Spleen (tissue), 11 donors: Measurements from ENCODE around the gene ATG14. TPM values are rescaled to one million over a fixed set of nuclear protein-coding genes. Genes with fewer than 3 reads are reported as not detected.
A peak's percentile ranks its signal among the peaks of the same experiment; 100 is the strongest.
"Not testable (repeated sequence)": the region's sequence is repeated elsewhere in the genome, so short reads cannot be mapped to it uniquely, and the experiment has no call there.

Experiments
- DNase-seq: peaks from one replicate; pipeline ENCODE4 v3.0.0-alpha.2; 2020
- H3K27ac ChIP-seq, 8 donors: fragments of 200-600 bp; sonication (generic) in 7 of 8; 1 replicate in 4 of 8; 2 replicates in 4 of 8; pipeline versions ENCODE4 v1.5.0 to v1.8.0; 2016 to 2021; ENCODE audit warnings: inconsistent platforms in 4 of 8, mild to moderate bottlenecking in 4 of 8, moderate library complexity in 1 of 8
- H3K27me3 ChIP-seq, 7 donors: fragments of 200-600 bp; sonication (generic) in 6 of 7; replicated peaks in 1 of 7; 1 replicate in 4 of 7; 2 replicates in 3 of 7; pipeline versions ENCODE4 v1.5.0 to v1.8.0; 2016 to 2021; ENCODE audit warnings: inconsistent platforms in 3 of 7, mild to moderate bottlenecking in 1 of 7
- H3K36me3 ChIP-seq, 6 donors: fragments of 200-600 bp; sonication (generic) in 5 of 6; 1 replicate in 4 of 6; 2 replicates in 2 of 6; pipeline versions ENCODE4 v1.5.0 to v1.8.0; 2016 to 2021; ENCODE audit warnings: inconsistent platforms in 2 of 6
- H3K4me1 ChIP-seq, 6 donors: fragments of 200-600 bp; sonication (generic) in 5 of 6; 1 replicate in 3 of 6; 2 replicates in 3 of 6; pipeline versions ENCODE4 v1.5.0 to v1.8.0; 2016 to 2021; ENCODE audit warnings: inconsistent platforms in 3 of 6
- H3K4me3 ChIP-seq, 8 donors: fragments of 200-600 bp; sonication (generic) in 7 of 8; 1 replicate in 4 of 8; 2 replicates in 4 of 8; pipeline versions ENCODE4 v1.5.0 to v1.8.0; 2016 to 2021; ENCODE audit warnings: inconsistent platforms in 4 of 8, mild to moderate bottlenecking in 4 of 8, moderate library complexity in 2 of 8
- H3K9me3 ChIP-seq, 8 donors: fragments of 200-600 bp; sonication (generic) in 7 of 8; 1 replicate in 4 of 8; 2 replicates in 4 of 8; pipeline versions ENCODE4 v1.5.0 to v1.8.0; 2016 to 2021; ENCODE audit warnings: inconsistent platforms in 4 of 8
- POLR2A ChIP-seq, 3 donors: fragments of 450-650 bp; IDR thresholded peaks; one replicate each; pipeline ENCODE4 v1.5.1; 2017; ENCODE audit warnings: antibody characterized with exemption in 3 of 3, mild to moderate bottlenecking in 1 of 3
- POLR2AphosphoS5 ChIP-seq, 3 donors: sonication (generic); formaldehyde crosslinking; IDR thresholded peaks; one replicate each; pipeline ENCODE4 v1.5.1; 2017; ENCODE audit warnings: antibody characterized with exemption in 3 of 3
- WGBS, 5 donors: extraction: QIAGEN DNeasy Blood & Tissue Kit in 3 of 5; methylation state at CpG; one replicate each; pipeline versions ENCODE4 v1.1.5 to v1.1.7; 2013 to 2018; 5-methylcytosine and 5-hydroxymethylcytosine counted together
- intact Hi-C: fragments of 100-400 bp; cut with DNase I; formaldehyde crosslinking; loops from one replicate; pipeline ENCODE4 v1.15.0; 2023; ENCODE audit warnings: low total_unique reads
- polyA plus RNA-seq, 3 donors: library from polyadenylated mRNA; stranded (reverse); fragments of 200-250 nt; gene quantifications; one replicate each; pipeline ENCODE4 v1.2.1, GENCODE V29; 2013
- total RNA-seq, 7 donors: library from RNA; depleted of rRNA in 3 of 7; stranded (reverse); fragments of >200 nt in 3 of 7; fragmentation: NEBNext Ultra II Directional in 4 of 7; extraction: Animal tissue kit (Norgen Biotek cat#: 25700) in 4 of 7; gene quantifications; one replicate each; pipeline versions ENCODE4 v1.1.0 to v1.2.1, GENCODE V29; 2016 to 2021
- TF ChIP-seq, protein P1 (sequence below), 11 experiments: fragments of 200-600 bp in 7 of 11; fragments of 450-650 bp in 4 of 11; sonication (generic) in 4 of 11; IDR thresholded peaks in 8 of 11; conservative IDR thresholded peaks in 3 of 11; 1 replicate in 7 of 11; 2 replicates in 4 of 11; pipeline versions ENCODE4 v1.4.0 to v1.8.0; 2016 to 2021; ENCODE audit warnings: antibody characterized with exemption in 11 of 11, inconsistent platforms in 4 of 11, mild to moderate bottlenecking in 1 of 11
- donor health status: healthy with polysubstance abuse.
- donor health status: DM: no; HTN: no; CAD: no; lungs with moderate emphysema.
- donor health status: DM: no; HTN: no; CAD: no.
- donor health status: Bipolar disorder and iron deficiency.
- donor health status: healthy.
- donor health status: DM: no; HTN: no; CAD: no.
- donor health status: DM: yes; HTN: yes; CAD: no.

The ATG14 gene
- total and polyA plus RNA-seq, 10 donors, result 5.4 to 14.8 (median 12.1) TPM

GRCh38 chr14:55348766-55349453, 62.7 kb downstream of the ATG14 start:
- Histone ChIP-seq H3K4me3 (no peak overlapping the region), H3K27ac (peak overlapping the region in 2 of 8 donors; percentile 16 to 21), H3K9me3 (no peaks in the 10 kb centered on the region), H3K4me1 (peaks cover 0 to 68% (median 28%) of the 10 kb centered on the region in 6 donors), H3K27me3 (no peaks in the 10 kb centered on the region), H3K36me3 (peaks cover 0 to 32% (median 24%) of the 10 kb centered on the region in 6 donors)
- WGBS, 5 donors, result 50 to 74% (median 58%) methylated on average over 4 of the region's 4 CpGs
- intact Hi-C loops, result no loop called here
- DNase-seq, result no peak
- TF ChIP-seq, protein P1, sequence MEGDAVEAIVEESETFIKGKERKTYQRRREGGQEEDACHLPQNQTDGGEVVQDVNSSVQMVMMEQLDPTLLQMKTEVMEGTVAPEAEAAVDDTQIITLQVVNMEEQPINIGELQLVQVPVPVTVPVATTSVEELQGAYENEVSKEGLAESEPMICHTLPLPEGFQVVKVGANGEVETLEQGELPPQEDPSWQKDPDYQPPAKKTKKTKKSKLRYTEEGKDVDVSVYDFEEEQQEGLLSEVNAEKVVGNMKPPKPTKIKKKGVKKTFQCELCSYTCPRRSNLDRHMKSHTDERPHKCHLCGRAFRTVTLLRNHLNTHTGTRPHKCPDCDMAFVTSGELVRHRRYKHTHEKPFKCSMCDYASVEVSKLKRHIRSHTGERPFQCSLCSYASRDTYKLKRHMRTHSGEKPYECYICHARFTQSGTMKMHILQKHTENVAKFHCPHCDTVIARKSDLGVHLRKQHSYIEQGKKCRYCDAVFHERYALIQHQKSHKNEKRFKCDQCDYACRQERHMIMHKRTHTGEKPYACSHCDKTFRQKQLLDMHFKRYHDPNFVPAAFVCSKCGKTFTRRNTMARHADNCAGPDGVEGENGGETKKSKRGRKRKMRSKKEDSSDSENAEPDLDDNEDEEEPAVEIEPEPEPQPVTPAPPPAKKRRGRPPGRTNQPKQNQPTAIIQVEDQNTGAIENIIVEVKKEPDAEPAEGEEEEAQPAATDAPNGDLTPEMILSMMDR (IDR thresholded peaks at IDR 0.05 in 8 of 11, conservative IDR thresholded peaks at IDR 0.05 in 3 of 11), result no peak
- TF ChIP-seq POLR2AphosphoS5 (IDR thresholded peaks at IDR 0.05) (no peak), POLR2A (IDR thresholded peaks at IDR 0.05) (no peak)

- Histone ChIP-seq H3K4me3 (no peak overlapping the region), H3K27me3 (no peaks in the 10 kb centered on the region), H3K27ac (no peak overlapping the region), H3K4me1 (peaks cover 0 to 71% (median 33%) of the 10 kb centered on the region in 6 donors), H3K9me3 (no peaks in the 10 kb centered on the region), H3K36me3 (peaks cover 0 to 27% (median 24%) of the 10 kb centered on the region in 6 donors)
- TF ChIP-seq POLR2AphosphoS5 (IDR thresholded peaks at IDR 0.05) (no peak), POLR2A (IDR thresholded peaks at IDR 0.05) (no peak)
- TF ChIP-seq, protein P1 (IDR thresholded peaks at IDR 0.05 in 8 of 11, conservative IDR thresholded peaks at IDR 0.05 in 3 of 11), result no peak
- DNase-seq, result no peak
- WGBS, 5 donors, result 82 to 95% (median 91%) methylated on average over 3 of the region's 3 CpGs
- intact Hi-C loops, result no loop called here
These were observed 63.9 kb downstream of the ATG14 start for GRCh38 chr14:55347748-55348147.

GRCh38 chr14:55347040-55347439, 64.6 kb downstream of the ATG14 start:
- 92 to 96% (median 95%) methylated on average over 1 of the region's 1 CpG for WGBS, 5 donors
- intact Hi-C loops, result no loop called here
- H3K36me3 ChIP-seq, result peaks cover 0 to 20% (median 17%) of the 10 kb centered on the region in 6 donors

DNA sequence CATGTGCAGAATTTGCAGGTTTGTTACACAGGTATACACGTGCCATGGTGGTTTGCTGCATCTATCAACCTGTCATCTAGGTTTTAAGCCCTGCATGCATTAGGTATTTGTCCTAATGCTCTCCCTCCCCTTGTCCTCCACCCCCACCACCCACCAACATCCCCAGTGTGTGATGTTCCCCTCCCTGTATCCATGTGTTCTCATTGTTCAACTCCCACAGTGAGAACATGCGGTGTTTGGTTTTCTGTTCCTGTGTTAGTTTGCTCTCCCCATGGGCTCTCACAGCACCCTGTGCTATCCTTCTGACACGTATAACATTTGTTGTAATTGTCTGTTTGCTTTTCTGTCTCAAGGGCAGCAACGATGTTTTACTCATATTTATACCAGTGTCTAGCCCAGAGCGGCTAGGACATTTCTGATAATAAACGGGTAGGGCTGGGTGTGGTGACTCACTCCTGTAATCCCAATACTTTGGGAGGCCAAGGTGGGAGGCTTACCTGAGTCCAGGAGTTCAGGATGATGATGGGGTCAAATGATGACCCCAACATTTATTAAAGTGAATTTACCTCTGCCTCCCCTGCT, 67.0 kb downstream of the ATG14 start:
- 76 to 91% (median 82%) methylated on average over 6 of the region's 6 CpGs for WGBS, 5 donors
- intact Hi-C loops, result not testable (repeated sequence)

More at GRCh38 chr14:55347040-55347439, 64.6 kb downstream of the ATG14 start:
- Histone ChIP-seq H3K27me3 (no peaks in the 10 kb centered on the region), H3K27ac (peak overlapping the region in 5 of 8 donors; percentile 6 to 39 (median 18)), H3K4me3 (no peak overlapping the region), H3K9me3 (no peaks in the 10 kb centered on the region), H3K4me1 (peaks cover 0 to 78% (median 33%) of the 10 kb centered on the region in 6 donors)
- TF ChIP-seq, protein P1 (IDR thresholded peaks at IDR 0.05 in 8 of 11, conservative IDR thresholded peaks at IDR 0.05 in 3 of 11), result no peak
- no peak for TF ChIP-seq POLR2A (IDR thresholded peaks at IDR 0.05)
- no peak for TF ChIP-seq POLR2AphosphoS5 (IDR thresholded peaks at IDR 0.05)
- no peak for DNase-seq

More for the DNA sequence above, 67.0 kb downstream of the ATG14 start:
- H3K36me3 ChIP-seq, DNase-seq, H3K27me3 ChIP-seq, H3K4me3 ChIP-seq, H3K9me3 ChIP-seq: not testable (repeated sequence)
- Histone ChIP-seq H3K4me1 (peaks cover 0 to 95% (median 41%) of the 10 kb centered on the region in 6 donors), H3K27ac (peak overlapping the region in 4 of 8 donors; percentile 23 to 45 (median 29))
